ENCODE data around the gene TMCC1.
"Not testable (repeated sequence)": the region's sequence is repeated elsewhere in the genome, so short reads cannot be mapped to it uniquely, and the experiment has no call there.

TMCC1 gene

GRCh38 chr3:129702934-129703712, 190.4 kb downstream of the TMCC1 start:
- H3K27ac ChIP-seq: no peak overlapping the region
- TF ChIP-seq CTCF (conservative IDR thresholded peaks at IDR 0.05): no peak

GRCh38 chr3:129701161-129701560, 192.3 kb downstream of the TMCC1 start:
- TF ChIP-seq CTCF (conservative IDR thresholded peaks at IDR 0.05): no peak
- H3K27ac ChIP-seq: no peak overlapping the region

- no peak overlapping the region for H3K27ac ChIP-seq
- TF ChIP-seq CTCF (conservative IDR thresholded peaks at IDR 0.05): no peak
Observed at GRCh38 chr3:129699612-129700011, 193.9 kb downstream of the TMCC1 start.

DNA sequence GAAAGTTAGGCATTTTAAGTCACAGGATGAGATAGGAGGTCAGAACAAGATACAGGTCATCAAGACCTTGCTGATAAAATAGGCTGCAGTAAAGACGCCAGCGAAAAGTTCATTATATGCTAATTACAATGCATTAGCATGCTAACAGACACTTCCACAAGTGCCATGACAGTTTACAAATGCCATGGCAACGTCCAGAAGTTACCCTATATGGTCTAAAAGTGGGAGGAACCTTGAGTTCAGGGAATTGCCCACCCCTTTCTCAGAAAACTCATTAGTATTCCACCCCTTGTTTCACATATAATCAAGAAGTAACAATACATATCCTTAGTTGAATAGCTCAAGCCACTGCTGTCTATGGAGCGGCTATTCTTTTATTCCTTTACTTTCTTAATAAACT, 194.3 kb downstream of the TMCC1 start:
- H3K27ac ChIP-seq: no peak overlapping the region
- TF ChIP-seq CTCF (conservative IDR thresholded peaks at IDR 0.05): no peak

GRCh38 chr3:129697229-129697969, 196.1 kb downstream of the TMCC1 start:
- H3K27ac ChIP-seq: no peak overlapping the region
- TF ChIP-seq CTCF (conservative IDR thresholded peaks at IDR 0.05): no peak

- H3K27ac ChIP-seq: not testable (repeated sequence)
Observed at GRCh38 chr3:129696430-129696829, 197.1 kb downstream of the TMCC1 start.

DNA sequence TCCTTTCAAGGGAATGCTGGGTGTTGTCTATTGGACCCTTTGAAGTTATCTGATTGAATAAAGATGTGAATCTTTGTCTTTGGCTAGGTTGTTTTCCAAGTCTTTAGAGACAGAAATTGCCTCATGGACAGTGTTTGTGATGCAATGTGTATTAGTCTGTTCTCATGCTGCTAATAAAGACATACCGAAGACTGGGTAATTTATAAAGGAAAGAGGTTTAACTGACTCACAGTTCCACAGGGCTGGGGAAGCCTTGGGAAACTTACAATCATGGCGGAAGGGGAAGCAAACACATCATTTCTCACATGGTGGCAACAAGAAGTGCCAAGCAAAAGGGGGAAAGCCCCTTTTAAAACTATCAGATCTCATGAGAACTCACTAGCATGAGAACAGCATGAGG, 198.3 kb downstream of the TMCC1 start:
- TF ChIP-seq CTCF (conservative IDR thresholded peaks at IDR 0.05): no peak
- no peak overlapping the region for H3K27ac ChIP-seq

- TF ChIP-seq CTCF (conservative IDR thresholded peaks at IDR 0.05): no peak
- no peak overlapping the region for H3K27ac ChIP-seq
Observed at GRCh38 chr3:129694228-129694627, 199.3 kb downstream of the TMCC1 start.
